IMR-90 (cell line): Measurements from ENCODE around the gene AKR1E2. TPM values are rescaled to one million over a fixed set of nuclear protein-coding genes. Genes with fewer than 3 reads are reported as not detected.

Source experiments
- ATAC-seq: fragments of 200-7000 bp; cut with Tn5 transposase; 2 replicates; pipeline ENCODE4 v1.9.1; 2020; ENCODE audit warnings: low read depth, mild to moderate bottlenecking, moderate library complexity
- BruUV-seq: library from RNA; stranded (reverse); fragments of 400-500 nt; replicated peaks from 2 replicates; lab custom pipeline; 2021; lab: Mats Ljungman, UMichigan
- CTCF ChIA-PET: fragments of 300-600 bp; formaldehyde crosslinking; extraction: SDS; loops from one replicate; lab custom pipeline; 2021; ENCODE audit warnings: antibody characterized with exemption; lab: Yijun Ruan, JAX
- POLR2A ChIA-PET: fragments of 300-600 bp; sonication (Branson Sonifier 250); formaldehyde crosslinking; loops from one replicate; lab custom pipeline; 2022; ENCODE audit warnings: antibody characterized with exemption; ENCODE audit not compliant: unreplicated experiment; lab: Charles Lee
- DNase-seq: peaks from one replicate; pipeline ENCODE4 v3.0.0; 2013
- H2AFZ ChIP-seq: replicated peaks from 2 replicates; pipeline ENCODE3; 2013; ENCODE audit warnings: low read length, mild to moderate bottlenecking; ENCODE audit not compliant: poor library complexity
- H2AK5ac ChIP-seq: 2 replicates; pipeline ENCODE4 v1.6.1; 2013; ENCODE audit warnings: low read depth, low read length, inconsistent platforms
- H2AK9ac ChIP-seq: replicated peaks from 2 replicates; pipeline ENCODE3; 2013; ENCODE audit warnings: mild to moderate bottlenecking, low read depth, low read length, moderate library complexity; ENCODE audit not compliant: poor library complexity
- H2BK120ac ChIP-seq: 2 replicates; pipeline ENCODE4 v1.6.1; 2013; ENCODE audit warnings: low read depth, low read length, inconsistent platforms
- H2BK15ac ChIP-seq: 3 replicates; pipeline ENCODE4 v1.6.1; 2013; ENCODE audit warnings: low read depth, low read length, inconsistent platforms
- H2BK20ac ChIP-seq: 2 replicates; pipeline ENCODE4 v1.6.1; 2013; ENCODE audit warnings: low read depth, mild to moderate bottlenecking, inconsistent platforms, low read length, moderate library complexity
- H2BK5ac ChIP-seq: 2 replicates; pipeline ENCODE4 v1.6.1; 2013; ENCODE audit warnings: mild to moderate bottlenecking, low read depth, low read length, inconsistent platforms; ENCODE audit not compliant: poor library complexity, severe bottlenecking
- H3K14ac ChIP-seq: replicated peaks from 2 replicates; pipeline ENCODE4 v1.6.1; 2013; ENCODE audit warnings: low read depth, low read length, inconsistent platforms
- H3K18ac ChIP-seq: 2 replicates; pipeline ENCODE4 v1.6.1; 2013; ENCODE audit warnings: low read depth, low read length, control low read depth
- H3K23ac ChIP-seq: 2 replicates; pipeline ENCODE4 v1.6.1; 2013; ENCODE audit warnings: low read depth, low read length, inconsistent platforms
- H3K27ac ChIP-seq: 2 replicates; pipeline ENCODE4 v1.5.1; 2013; ENCODE audit warnings: mild to moderate bottlenecking, control low read depth, low read length; ENCODE audit not compliant: insufficient read depth
- H3K27me3 ChIP-seq: 2 replicates; pipeline ENCODE4 v1.6.1; 2013; ENCODE audit warnings: low read length; ENCODE audit not compliant: control insufficient read depth, insufficient read depth
- H3K36me3 ChIP-seq: 2 replicates; pipeline ENCODE4 v1.6.1; 2013; ENCODE audit warnings: low read length, mixed read lengths; ENCODE audit not compliant: control insufficient read depth, insufficient read depth
- H3K4ac ChIP-seq: 2 replicates; pipeline ENCODE4 v1.6.1; 2013; ENCODE audit warnings: low read depth, low read length, inconsistent platforms
- H3K4me1 ChIP-seq: 2 replicates; pipeline ENCODE4 v1.6.1; 2013; ENCODE audit warnings: low read length, mixed read lengths; ENCODE audit not compliant: control insufficient read depth, insufficient read depth
- H3K4me2 ChIP-seq: 2 replicates; pipeline ENCODE4 v1.6.1; 2013; ENCODE audit warnings: low read depth, mild to moderate bottlenecking, control low read depth, low read length, moderate library complexity
- H3K4me3 ChIP-seq: 2 replicates; pipeline ENCODE4 v1.5.1; 2013; ENCODE audit warnings: low read depth, mild to moderate bottlenecking, control low read depth, low read length, moderate library complexity; ENCODE audit not compliant: insufficient read depth
- H3K56ac ChIP-seq: 2 replicates; pipeline ENCODE4 v1.6.1; 2013; ENCODE audit warnings: low read length, inconsistent platforms; ENCODE audit not compliant: insufficient read depth; ENCODE audit errors: extremely low read depth
- H3K79me1 ChIP-seq, 2 experiments: 2 replicates each; pipeline ENCODE4 v1.6.1; 2013; ENCODE audit warnings: low read length in 2 of 2, inconsistent platforms in 1 of 2, low read depth in 1 of 2
- H3K9ac ChIP-seq: 2 replicates; pipeline ENCODE4 v1.6.1; 2013; ENCODE audit warnings: low read depth, low read length, control low read depth
- H3K9me1 ChIP-seq: 2 replicates; pipeline ENCODE4 v1.6.1; 2013; ENCODE audit warnings: low read length, inconsistent platforms; ENCODE audit not compliant: insufficient read depth
- H3K9me3 ChIP-seq: 2 replicates; pipeline ENCODE4 v1.6.1; 2013; ENCODE audit warnings: low read length; ENCODE audit not compliant: control insufficient read depth, insufficient read depth
- H4K20me1 ChIP-seq: 2 replicates; pipeline ENCODE4 v1.6.1; 2013; ENCODE audit warnings: low read length, inconsistent platforms; ENCODE audit not compliant: insufficient read depth
- H4K5ac ChIP-seq: 2 replicates; pipeline ENCODE4 v1.6.1; 2013; ENCODE audit warnings: mild to moderate bottlenecking, low read depth, low read length, control low read depth
- H4K8ac ChIP-seq, 2 experiments: 2 replicates each; pipeline ENCODE4 v1.6.1; 2013; ENCODE audit warnings: low read depth in 2 of 2, low read length in 2 of 2, control low read depth in 1 of 2, inconsistent platforms in 1 of 2
- H4K91ac ChIP-seq: 2 replicates; pipeline ENCODE4 v1.6.1; 2013; ENCODE audit warnings: low read depth, low read length, inconsistent platforms; ENCODE audit not compliant: insufficient read depth
- MAFK ChIP-seq: IDR thresholded peaks from 2 replicates; pipeline ENCODE4 v1.6.1; 2012; ENCODE audit warnings: low read depth, low read length, improper control_type of control experiment
- POLR2A ChIP-seq: IDR thresholded peaks from 2 replicates; pipeline ENCODE4 v1.6.1; 2012; ENCODE audit warnings: mild to moderate bottlenecking, low read depth, low read length
- RFX5 ChIP-seq: IDR thresholded peaks from 2 replicates; pipeline ENCODE4 v1.8.0; 2012; ENCODE audit warnings: low read depth, mild to moderate bottlenecking, low read length, moderate library complexity
- WGBS, 2 experiments: methylation state at CpG; one replicate each; pipeline versions ENCODE4 v1.1.5 to v1.1.7; 2013; ENCODE audit warnings: missing lambda C conversion rate in 2 of 2; ENCODE audit not compliant: insufficient read length in 1 of 2; ENCODE audit errors: extremely low coverage in 2 of 2; 5-methylcytosine and 5-hydroxymethylcytosine counted together
- dilution Hi-C: fragments of 300-500 bp; cut with HindIII; formaldehyde crosslinking; loops from one replicate; pipeline ENCODE4 v1.14.3; 2018; ENCODE audit warnings: low sequenced_read_pairs; ENCODE audit not compliant: unreplicated experiment
- in situ Hi-C: fragments of 300-500 bp; cut with MboI; formaldehyde crosslinking; loops from 3 replicates; pipeline ENCODE4 v1.14.3; 2019; ENCODE audit warnings: low sequenced_read_pairs, inconsistent platforms, mixed read lengths
- intact Hi-C: fragments of 100-400 bp; cut with micrococcal nuclease; formaldehyde crosslinking; loops from 2 replicates; pipeline ENCODE4 v1.10.0; 2022
- polyA plus RNA-seq, 3 experiments: library from polyadenylated mRNA; depleted of rRNA; stranded (reverse); fragments of >200 nt; gene quantifications; 2 replicates each; pipeline ENCODE4 v1.2.3, GENCODE V29; 2012; ENCODE audit warnings: low replicate concordance in 1 of 3
- total RNA-seq: library from RNA; depleted of rRNA; stranded (reverse); fragments of >200 nt; gene quantifications from 2 replicates; pipeline ENCODE4 v1.2.3, GENCODE V29; 2012

Gene AKR1E2
- total and polyA plus RNA-seq, 2 of the 4 experiments (the other 2 are of a cell fraction): 1.2 to 3.4 TPM

DNA sequence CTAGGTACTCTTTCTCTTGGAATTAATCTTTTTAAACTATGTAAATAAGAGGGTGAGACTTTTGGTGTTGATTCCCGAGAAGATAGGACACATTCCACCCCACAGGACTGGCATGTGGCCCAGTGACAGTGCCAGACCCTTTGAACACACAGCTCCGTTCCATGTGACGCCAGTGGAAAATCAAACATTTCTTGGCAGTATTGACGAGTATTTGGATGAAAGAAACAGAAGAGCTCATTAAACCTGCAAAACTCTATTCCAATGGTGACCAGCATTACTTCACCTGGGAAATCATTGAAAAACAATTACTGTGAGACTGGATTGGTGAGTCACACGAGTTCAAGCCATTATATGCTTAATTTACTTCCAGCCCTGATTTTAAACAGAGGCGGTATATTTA lies 25.8 kb downstream of the AKR1E2 start:
- Histone ChIP-seq H3K9me1 (peaks cover 7% of the 10 kb centered on the region), H3K9me3 (no peaks in the 10 kb centered on the region), H2BK5ac (no peak overlapping the region), H3K36me3 (no peaks in the 10 kb centered on the region), H2BK120ac (no peak overlapping the region), H3K4me1 (peaks cover 9% of the 10 kb centered on the region), H2BK15ac (no peak overlapping the region), H3K56ac (no peak overlapping the region), H4K5ac (no peak overlapping the region), H4K91ac (no peak overlapping the region), H2AFZ (no peak overlapping the region), H3K27me3 (no peaks in the 10 kb centered on the region), H3K4me3 (no peak overlapping the region), H3K18ac (no peak overlapping the region), H3K9ac (no peak overlapping the region), H2AK5ac (no peak overlapping the region), H3K4ac (no peak overlapping the region), H2AK9ac (no peak overlapping the region), H3K23ac (no peak overlapping the region), H3K4me2 (no peak overlapping the region), H3K14ac (no peak overlapping the region), H4K8ac (no peak overlapping the region), H2BK20ac (no peak overlapping the region), H3K27ac (no peak overlapping the region), H3K79me1 (no peaks in the 10 kb centered on the region), H4K20me1 (no peaks in the 10 kb centered on the region)
- ATAC-seq (no peak), DNase-seq (no peak)
- intact Hi-C loops: no loop called here
- TF ChIP-seq MAFK (no peak), POLR2A (no peak), RFX5 (no peak)
- BruUV-seq: no TSS peak
- POLR2A ChIA-PET: no interaction called here
- dilution Hi-C loops: no loop called here
- CTCF ChIA-PET: interaction anchor here (0.6 to 1.6 kb wide), 4 partner anchors 130 to 972 kb away, joined by 3 to 4 read pairs (median 4); no protein-coding TSS in a partner anchor
- no CpG with 5 or more reads among the region's 6 CpGs for WGBS, 2 experiments
- in situ Hi-C loops: loop anchor here (5.0 kb wide), 1 partner anchor 245 kb away; no protein-coding TSS in a partner anchor
